Measurements from ENCODE around the gene ADAMTS13.
"Not testable (repeated sequence)": the region's sequence is repeated elsewhere in the genome, so short reads cannot be mapped to it uniquely, and the experiment has no call there.

ADAMTS13 gene

GRCh38 chr9:133427658-133428348 lies 5.6 kb downstream of the ADAMTS13 start:
- no peak for DNase-seq

- DNase-seq, result no peak
Observed at GRCh38 chr9:133428617-133429101, 6.5 kb downstream of the ADAMTS13 start.

GRCh38 chr9:133429214-133429613 lies 7.0 kb downstream of the ADAMTS13 start:
- DNase-seq, result no peak

DNA sequence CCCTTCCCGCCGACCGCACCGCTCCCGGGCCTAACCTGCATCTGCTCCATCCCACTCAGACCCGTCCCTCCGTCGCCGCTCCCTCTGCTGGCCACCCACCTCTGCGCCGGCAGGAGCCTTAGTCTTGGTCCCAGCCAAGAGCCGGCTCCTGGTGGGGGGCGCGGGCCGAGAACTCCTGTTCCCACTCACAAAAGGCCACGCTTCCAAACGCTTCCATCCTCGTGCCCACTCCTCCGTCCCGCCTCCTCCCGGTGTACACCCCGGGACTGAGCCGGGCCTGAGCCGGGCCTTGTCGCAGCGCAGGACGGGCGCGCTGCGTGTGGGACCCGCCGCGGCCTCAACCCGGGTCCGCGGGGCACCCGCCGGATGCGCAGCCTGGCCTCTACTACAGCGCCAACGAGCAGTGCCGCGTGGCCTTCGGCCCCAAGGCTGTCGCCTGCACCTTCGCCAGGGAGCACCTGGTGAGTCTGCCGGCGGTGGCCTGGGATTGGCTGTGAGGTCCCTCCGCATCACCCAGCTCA lies 7.5 kb downstream of the ADAMTS13 start:
- no peak for DNase-seq

- no peak for DNase-seq
Observed at GRCh38 chr9:133430244-133430643, 8.1 kb downstream of the ADAMTS13 start.

GRCh38 chr9:133433351-133433843 lies 11.2 kb downstream of the ADAMTS13 start:
- no peak for DNase-seq

DNA sequence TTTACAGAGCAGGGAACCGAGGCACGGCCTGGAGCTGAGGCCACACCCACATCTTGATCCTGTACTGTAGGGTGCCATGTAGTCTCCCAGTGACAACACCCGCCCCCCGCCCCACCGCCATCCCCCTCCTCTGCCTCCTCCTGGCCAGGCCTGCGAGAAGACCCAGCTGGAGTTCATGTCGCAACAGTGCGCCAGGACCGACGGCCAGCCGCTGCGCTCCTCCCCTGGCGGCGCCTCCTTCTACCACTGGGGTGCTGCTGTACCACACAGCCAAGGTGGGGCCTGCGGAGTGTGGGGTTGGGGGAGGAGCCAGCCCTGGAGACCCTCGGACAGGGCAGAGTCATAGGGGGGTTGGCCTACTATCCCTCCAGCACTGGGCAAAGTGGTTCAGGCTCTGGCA lies 14.5 kb downstream of the ADAMTS13 start:
- DNase-seq, result no peak

DNA sequence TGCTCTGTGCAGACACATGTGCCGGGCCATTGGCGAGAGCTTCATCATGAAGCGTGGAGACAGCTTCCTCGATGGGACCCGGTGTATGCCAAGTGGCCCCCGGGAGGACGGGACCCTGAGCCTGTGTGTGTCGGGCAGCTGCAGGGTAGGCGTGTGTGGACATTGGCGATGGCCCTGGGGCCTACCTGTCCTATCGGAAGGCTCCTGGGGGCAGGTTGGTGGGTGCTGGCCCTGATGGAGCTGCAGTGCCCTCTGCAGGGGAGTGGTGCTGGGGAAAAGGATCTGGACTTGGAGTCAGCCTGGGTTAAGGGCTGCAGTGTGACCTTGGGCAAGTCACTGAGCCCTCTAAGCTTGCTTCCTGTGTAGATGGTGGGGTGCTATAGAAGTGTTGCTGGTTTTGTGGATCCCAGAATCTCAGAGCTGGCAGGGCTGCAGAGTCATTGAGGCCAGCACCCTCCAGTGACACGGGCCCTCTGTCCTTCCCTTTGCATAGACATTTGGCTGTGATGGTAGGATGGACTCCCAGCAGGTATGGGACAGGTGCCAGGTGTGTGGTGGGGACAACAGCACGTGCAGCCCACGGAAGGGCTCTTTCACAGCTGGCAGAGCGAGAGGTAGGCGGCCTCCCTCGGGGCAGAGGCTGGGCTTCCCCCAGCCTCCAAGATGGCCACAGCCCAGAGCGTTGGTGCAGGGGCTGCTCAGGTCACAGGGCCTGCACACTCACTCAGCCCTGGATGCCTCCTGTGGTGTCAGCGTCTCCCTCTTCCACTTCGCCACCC lies 15.8 kb downstream of the ADAMTS13 start:
- no peak for DNase-seq

DNA sequence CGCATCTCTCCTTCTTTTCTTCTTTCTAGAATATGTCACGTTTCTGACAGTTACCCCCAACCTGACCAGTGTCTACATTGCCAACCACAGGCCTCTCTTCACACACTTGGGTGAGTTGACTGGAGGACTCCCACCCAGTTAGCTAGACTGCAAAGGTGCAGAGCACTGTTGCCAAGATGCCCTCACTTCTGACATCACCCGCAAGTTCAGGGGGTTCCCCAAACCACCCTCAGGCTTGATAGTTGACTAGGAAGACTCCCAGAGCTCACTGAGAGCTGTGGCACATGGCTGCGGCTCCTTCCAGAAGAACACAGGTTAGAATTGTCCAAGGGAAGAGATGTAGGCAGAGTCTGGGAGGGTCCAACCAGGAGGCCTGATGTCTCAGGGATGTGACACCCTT lies 17.2 kb downstream of the ADAMTS13 start:
- DNase-seq, result no peak

DNA sequence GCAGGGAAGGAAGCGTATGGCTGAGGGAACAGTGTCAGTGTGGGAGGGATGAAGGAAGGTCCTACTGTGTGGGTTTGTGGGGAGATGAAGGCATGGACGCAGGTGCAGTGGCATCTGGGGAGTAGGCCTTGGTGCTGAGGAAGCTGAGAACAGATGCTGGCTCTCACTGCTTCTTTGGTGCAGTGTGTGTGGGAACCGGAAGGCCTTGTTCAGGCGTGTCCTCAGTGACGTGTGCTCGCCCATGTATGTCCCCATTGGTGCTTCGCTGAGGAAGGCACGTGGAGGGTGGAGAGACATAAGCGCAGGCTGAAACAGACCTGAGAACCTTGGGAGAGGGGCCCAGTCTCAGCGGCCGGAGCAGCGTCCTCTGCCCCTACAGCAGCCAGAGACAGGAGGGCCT lies 18.7 kb downstream of the ADAMTS13 start:
- DNase-seq, result no peak

DNA sequence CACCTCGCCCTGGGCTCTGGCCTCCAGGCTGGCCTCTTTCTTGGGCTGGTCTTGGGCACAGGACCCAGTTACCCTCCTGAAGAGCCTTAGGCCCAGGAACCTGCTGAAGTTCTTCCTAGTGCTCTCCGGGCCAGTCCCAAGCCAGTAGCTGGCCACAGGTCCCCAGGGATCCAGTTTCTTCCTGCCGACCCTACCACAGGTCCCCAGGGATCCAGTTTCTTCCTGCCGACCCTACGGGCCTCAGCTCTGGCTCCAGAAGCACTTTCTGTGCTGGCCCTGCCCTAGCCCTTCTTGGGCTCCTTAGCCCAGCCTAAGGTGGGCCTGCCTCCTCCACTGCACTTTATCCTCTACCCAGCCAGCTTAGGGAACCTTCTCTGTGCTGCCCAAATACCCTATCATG lies 19.4 kb downstream of the ADAMTS13 start:
- no peak for DNase-seq

- DNase-seq, result no peak
Observed at GRCh38 chr9:133443248-133443647, 21.1 kb downstream of the ADAMTS13 start.

DNA sequence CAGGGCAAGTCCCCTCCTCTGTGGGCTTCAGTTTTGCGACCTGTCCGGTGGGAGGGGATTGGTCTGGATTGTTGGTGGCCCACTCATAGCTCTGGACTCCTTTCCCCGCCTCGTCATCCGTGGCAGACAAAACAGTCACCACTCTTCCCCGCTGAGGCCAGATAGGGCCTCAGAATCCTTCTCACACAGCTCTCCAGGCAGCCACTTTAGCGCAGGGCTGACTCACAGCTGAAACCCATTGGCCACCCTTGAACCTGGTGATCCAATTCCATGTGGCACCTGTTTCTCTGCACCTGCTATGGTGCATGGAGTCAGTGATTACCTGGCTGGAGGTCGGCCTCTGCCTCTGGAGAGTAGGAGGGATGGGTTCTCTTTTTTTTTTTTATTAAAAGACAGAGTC lies 21.8 kb downstream of the ADAMTS13 start:
- no peak for DNase-seq

DNA sequence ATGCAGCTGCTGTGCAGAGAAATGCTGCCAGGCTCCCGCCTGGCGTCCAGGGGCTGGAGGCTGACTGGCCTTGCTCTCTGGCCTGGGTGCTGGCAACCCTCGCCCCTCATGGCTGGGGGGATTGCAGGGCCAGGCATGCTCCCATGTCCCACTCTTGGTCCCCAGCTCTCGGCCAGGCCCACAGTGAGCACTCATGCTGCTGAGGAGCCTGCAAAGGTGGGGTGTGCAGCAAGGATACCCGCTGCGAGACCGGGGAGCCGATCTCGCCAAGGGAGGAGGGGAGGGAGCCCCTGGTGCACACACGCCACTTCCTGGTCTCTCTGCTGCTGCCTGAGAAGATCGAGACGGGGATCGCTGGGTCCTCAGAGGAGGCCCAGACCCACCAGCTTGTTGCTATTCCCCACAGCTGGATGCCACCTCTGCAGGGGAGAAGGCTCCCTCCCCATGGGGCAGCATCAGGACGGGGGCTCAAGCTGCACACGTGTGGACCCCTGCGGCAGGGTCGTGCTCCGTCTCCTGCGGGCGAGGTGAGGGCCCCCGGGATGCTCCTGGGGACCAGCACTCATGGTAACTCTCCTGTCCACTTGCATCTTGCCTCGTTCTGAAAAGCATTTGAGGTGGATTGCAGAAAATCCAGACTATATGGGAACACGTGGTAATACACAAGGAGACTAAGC lies 23.3 kb downstream of the ADAMTS13 start:
- DNase-seq, result no peak

DNA sequence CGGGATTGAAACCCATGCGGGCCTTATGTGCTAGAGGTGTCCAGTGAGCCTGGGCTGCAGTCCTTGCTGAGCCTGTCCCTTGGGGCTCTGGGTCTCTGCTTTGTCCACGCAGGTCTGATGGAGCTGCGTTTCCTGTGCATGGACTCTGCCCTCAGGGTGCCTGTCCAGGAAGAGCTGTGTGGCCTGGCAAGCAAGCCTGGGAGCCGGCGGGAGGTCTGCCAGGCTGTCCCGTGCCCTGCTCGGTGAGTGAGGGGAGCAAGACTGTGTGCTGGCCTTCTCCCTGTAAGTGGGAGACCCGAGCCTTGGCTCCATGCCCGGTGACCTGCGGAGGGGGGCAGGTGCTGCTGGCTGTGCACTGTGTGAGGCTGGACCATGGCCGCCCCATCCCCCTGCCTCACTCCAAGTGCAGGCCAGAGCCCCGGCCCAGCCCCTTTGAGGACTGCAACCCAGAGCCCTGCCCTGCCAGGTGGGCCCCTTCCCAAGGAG lies 26.4 kb downstream of the ADAMTS13 start:
- no peak for DNase-seq

GRCh38 chr9:133449760-133450159 lies 27.6 kb downstream of the ADAMTS13 start:
- DNase-seq, result no peak

- not testable (repeated sequence) for DNase-seq
Observed at GRCh38 chr9:133451865-133452264, 29.7 kb downstream of the ADAMTS13 start.

- DNase-seq, result no peak
Observed at GRCh38 chr9:133452562-133452961, 30.4 kb downstream of the ADAMTS13 start.

DNA sequence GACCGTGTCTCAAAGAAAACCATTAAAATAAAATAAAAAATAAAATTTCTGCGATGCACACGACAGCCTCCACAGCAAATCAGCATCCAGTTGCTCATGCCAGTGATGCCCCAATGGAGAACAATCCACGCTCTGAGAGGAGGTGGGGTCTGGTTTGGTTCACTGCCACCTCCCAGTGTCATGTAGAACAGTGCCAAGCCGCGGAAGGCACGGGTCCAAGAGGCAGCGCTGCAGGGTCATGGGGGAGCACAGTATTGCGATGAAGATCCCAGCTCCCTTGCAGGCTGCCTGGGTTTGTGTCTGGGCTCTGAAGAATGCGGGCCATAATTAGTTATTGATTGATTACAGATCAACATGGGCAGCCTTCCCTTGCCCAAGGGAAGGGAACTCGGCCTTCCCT lies 31.5 kb downstream of the ADAMTS13 start:
- no peak for DNase-seq

DNA sequence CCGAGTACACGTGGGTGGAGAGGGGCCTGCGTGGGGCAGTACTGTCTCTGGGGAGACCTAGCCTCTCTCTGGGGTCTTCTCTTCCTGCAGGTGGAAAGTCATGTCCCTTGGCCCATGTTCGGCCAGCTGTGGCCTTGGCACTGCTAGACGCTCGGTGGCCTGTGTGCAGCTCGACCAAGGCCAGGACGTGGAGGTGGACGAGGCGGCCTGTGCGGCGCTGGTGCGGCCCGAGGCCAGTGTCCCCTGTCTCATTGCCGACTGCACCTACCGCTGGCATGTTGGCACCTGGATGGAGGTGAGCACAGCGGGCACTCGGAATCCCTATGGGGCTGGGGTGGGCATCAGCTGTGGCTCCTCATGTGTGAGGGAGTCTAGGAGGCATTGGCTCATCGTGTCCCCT lies 32.2 kb downstream of the ADAMTS13 start:
- DNase-seq, result no peak

DNA sequence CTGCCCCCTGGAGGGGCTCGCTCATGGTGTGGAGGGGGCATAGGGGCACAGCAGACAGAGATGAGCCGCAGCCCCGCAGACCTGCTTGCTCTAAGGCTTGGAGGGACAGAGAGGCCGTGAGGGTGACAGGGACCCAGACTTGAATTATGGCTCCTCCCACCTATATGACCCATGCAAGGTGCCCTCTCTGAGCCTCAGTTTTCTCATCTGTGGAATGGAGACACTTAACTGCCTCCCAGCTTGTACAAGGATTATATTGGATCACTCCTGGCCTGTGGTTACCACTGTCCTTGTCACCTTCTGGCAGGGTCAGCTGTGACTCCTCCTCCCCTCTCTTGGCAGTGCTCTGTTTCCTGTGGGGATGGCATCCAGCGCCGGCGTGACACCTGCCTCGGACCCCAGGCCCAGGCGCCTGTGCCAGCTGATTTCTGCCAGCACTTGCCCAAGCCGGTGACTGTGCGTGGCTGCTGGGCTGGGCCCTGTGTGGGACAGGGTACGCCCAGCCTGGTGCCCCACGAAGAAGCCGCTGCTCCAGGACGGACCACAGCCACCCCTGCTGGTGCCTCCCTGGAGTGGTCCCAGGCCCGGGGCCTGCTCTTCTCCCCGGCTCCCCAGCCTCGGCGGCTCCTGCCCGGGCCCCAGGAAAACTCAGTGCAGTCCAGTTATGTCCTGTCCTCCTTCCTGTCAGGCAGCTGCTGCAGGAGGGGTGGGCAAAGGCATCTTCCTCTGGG lies 32.9 kb downstream of the ADAMTS13 start:
- no peak for DNase-seq

GRCh38 chr9:133455936-133456335 lies 33.8 kb downstream of the ADAMTS13 start:
- DNase-seq, result no peak

- no peak for DNase-seq
Observed at GRCh38 chr9:133456409-133456808, 34.2 kb downstream of the ADAMTS13 start.

All from NCI-H1092 (cell line).